Measurements from ENCODE around the gene CYSRT1. TPM values are rescaled to one million over a fixed set of nuclear protein-coding genes. Genes with fewer than 3 reads are reported as not detected.

The CYSRT1 gene
- total and polyA plus RNA-seq, 2 donors (not counting 3 experiments of a cell fraction or from before 2014, with no cell fraction given), result 0.44 to 1.1 TPM

DNA sequence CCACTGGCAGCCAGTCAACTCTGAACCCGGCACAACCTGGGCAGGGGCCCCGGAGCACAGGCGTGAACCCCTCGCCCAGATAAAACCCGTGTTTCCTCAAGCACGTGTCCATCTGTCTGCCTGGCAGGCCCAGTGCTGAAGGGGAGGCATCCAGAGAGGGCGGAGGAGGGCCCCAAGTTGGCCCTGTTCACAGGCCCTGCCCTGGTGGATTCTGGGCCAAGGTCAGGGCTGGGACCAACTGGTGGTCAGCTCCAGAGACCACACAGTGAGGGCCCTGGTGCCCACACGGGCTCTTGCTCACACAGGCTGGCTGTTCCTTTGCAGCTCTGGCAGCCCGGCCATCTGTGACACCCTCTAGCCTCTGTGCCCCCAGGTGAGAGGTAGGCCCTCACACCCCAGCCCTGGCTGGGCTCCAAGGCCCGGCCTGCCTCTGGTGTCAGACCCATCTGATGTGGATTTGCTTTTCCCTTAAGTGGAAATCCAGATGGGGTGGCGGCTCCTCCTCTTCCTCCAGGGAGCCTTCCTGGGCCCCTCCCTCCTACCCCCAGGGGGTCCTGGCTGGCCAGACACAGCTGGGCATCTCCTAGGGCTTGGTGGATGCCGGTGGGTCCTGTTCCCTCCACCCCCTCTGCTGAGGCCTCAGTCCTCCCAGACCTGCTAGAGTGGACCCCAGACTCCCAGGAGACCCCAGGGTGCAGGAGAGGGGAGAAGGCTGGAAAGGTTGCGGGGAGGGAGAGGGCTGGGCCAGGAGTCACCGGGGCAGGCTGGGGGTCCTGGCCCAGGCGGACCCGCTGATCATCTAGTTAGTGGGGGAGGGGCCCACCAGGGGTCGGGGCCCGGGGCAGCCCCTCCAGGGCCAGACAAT, 25.6 kb downstream of the CYSRT1 start:
- H3K27me3 ChIP-seq (ENCODE audit: control insufficient read depth in 2 of 2, insufficient read depth in 2 of 2, low read length in 2 of 2), result no peaks in the 10 kb centered on the region
- no peak overlapping the region for H3K9ac ChIP-seq (replicated peaks; ENCODE audit: extremely low read depth, insufficient read depth, low read length)
- peaks cover 2% of the 10 kb centered on the region for H3K79me2 ChIP-seq (ENCODE audit: control insufficient read depth, insufficient read depth, low read length)
- FAIRE-seq (no peak), DNase-seq (ENCODE audit: low read depth, low spot score) (no peak)
- ChIA-PET POLR2A (interaction anchor here (0.6 to 4.9 kb wide), 3 partner anchors 8 to 34 kb away, joined by 5 to 66 read pairs (median 5); partner anchors contain the start of gene TUBB4B), CTCF (no interaction called here)
- no peak overlapping the region for H3K4me2 ChIP-seq (ENCODE audit: insufficient read depth, low read length)
- H3K27ac ChIP-seq (ENCODE audit: insufficient read depth, low read depth, low read length), result no peak overlapping the region
- dilution Hi-C loops (cut with MboI; ENCODE audit: extremely low pct_ligation_motif_present, low sequenced_read_pairs) (no loop called here), intact Hi-C loops (cut with micrococcal nuclease) (no loop called here)
- H3K9me1 ChIP-seq (replicated peaks; ENCODE audit: control insufficient read depth, extremely low read depth, insufficient read depth, low read length), result no peaks in the 10 kb centered on the region
- BruUV-seq (replicated peaks), result no TSS peak
- H3K4me3 ChIP-seq (replicated peaks in 1 of 3; ENCODE audit: insufficient read depth in 1 of 3, low read depth in 1 of 3, low read length in 3 of 3), result no peak overlapping the region
- no peaks in the 10 kb centered on the region for H3K36me3 ChIP-seq (ENCODE audit: control insufficient read depth in 2 of 2, extremely low read depth in 1 of 2, insufficient read depth in 2 of 2, low read length in 2 of 2)
- H4K20me1 ChIP-seq (replicated peaks; ENCODE audit: control insufficient read depth, extremely low read depth, insufficient read depth, low read length), result no peaks in the 10 kb centered on the region
- no peak for TF ChIP-seq FOS (IDR thresholded peaks at IDR 0.05; ENCODE audit: borderline replicate concordance, insufficient read depth, low read length)
- TF ChIP-seq, protein P1, sequence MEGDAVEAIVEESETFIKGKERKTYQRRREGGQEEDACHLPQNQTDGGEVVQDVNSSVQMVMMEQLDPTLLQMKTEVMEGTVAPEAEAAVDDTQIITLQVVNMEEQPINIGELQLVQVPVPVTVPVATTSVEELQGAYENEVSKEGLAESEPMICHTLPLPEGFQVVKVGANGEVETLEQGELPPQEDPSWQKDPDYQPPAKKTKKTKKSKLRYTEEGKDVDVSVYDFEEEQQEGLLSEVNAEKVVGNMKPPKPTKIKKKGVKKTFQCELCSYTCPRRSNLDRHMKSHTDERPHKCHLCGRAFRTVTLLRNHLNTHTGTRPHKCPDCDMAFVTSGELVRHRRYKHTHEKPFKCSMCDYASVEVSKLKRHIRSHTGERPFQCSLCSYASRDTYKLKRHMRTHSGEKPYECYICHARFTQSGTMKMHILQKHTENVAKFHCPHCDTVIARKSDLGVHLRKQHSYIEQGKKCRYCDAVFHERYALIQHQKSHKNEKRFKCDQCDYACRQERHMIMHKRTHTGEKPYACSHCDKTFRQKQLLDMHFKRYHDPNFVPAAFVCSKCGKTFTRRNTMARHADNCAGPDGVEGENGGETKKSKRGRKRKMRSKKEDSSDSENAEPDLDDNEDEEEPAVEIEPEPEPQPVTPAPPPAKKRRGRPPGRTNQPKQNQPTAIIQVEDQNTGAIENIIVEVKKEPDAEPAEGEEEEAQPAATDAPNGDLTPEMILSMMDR (IDR thresholded peaks at IDR 0.05; ENCODE audit: extremely low read depth in 1 of 2, insufficient read depth in 1 of 2, low read depth in 1 of 2, low read length in 2 of 2), result no peak
- TF ChIP-seq POLR2A (IDR thresholded peaks at IDR 0.05; ENCODE audit: low read depth, low read length), result no peak
- no peak for TF ChIP-seq JUN (IDR thresholded peaks at IDR 0.05; ENCODE audit: borderline replicate concordance, insufficient read depth, insufficient read length, low read depth)
- TF ChIP-seq MYC (IDR thresholded peaks at IDR 0.05; ENCODE audit: low read depth, low read length), result no peak
- TF ChIP-seq, protein P2, sequence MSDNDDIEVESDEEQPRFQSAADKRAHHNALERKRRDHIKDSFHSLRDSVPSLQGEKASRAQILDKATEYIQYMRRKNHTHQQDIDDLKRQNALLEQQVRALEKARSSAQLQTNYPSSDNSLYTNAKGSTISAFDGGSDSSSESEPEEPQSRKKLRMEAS (IDR thresholded peaks at IDR 0.05; ENCODE audit: insufficient read depth, insufficient read length), result no peak
- no peak for TF ChIP-seq POLR2AphosphoS5 (IDR thresholded peaks at IDR 0.05; ENCODE audit: insufficient read depth, low read depth, low read length)
- no peak for TF ChIP-seq EZH2 (IDR thresholded peaks at IDR 0.05; ENCODE audit: borderline replicate concordance, low read depth, low read length, severe bottlenecking)
- TF ChIP-seq GATA2 (IDR thresholded peaks at IDR 0.05; ENCODE audit: insufficient read depth, insufficient read length, low read depth, low read length), result no peak
- no peaks in the 10 kb centered on the region for H3K9me3 ChIP-seq (replicated peaks; ENCODE audit: control insufficient read depth, insufficient read depth, low read length)
- peaks cover 5% of the 10 kb centered on the region for H3K4me1 ChIP-seq (ENCODE audit: control insufficient read depth, extremely low read depth, insufficient read depth, low read length)
- H2AFZ ChIP-seq (ENCODE audit: low read depth, low read length), result no peak overlapping the region
